NCI-H1436 treated with DMSO at 0.1 percent for 48 hours (cell line): ENCODE results near the gene GFRA4.

Experiments
- DNase-seq: peaks from one replicate; lab custom pipeline; 2025; lab: John Stamatoyannopoulos, UW

The GFRA4 gene

GRCh38 chr20:3652676-3653596 is 10.3 kb downstream of the GFRA4 start:
- DNase-seq: no peak

- no peak for DNase-seq
Observed at GRCh38 chr20:3652221-3652620, 11.0 kb downstream of the GFRA4 start.

GRCh38 chr20:3651204-3651962 is 11.8 kb downstream of the GFRA4 start:
- DNase-seq: no peak

GRCh38 chr20:3648951-3649350 is 14.2 kb downstream of the GFRA4 start:
- no peak for DNase-seq

- no peak for DNase-seq
Observed at GRCh38 chr20:3647473-3647872, 15.7 kb downstream of the GFRA4 start.

- DNase-seq: no peak
Observed at GRCh38 chr20:3646651-3647050, 16.5 kb downstream of the GFRA4 start.

- DNase-seq: no peak
Observed at GRCh38 chr20:3646067-3646440, 17.1 kb downstream of the GFRA4 start.

GRCh38 chr20:3645309-3646066 is 17.7 kb downstream of the GFRA4 start:
- DNase-seq: no peak

- no peak for DNase-seq
Observed at GRCh38 chr20:3640259-3640658, 22.9 kb downstream of the GFRA4 start.

- no peak for DNase-seq
Observed at GRCh38 chr20:3635346-3635745, 27.9 kb downstream of the GFRA4 start.

- DNase-seq: no peak
Observed at GRCh38 chr20:3633913-3634478, 29.2 kb downstream of the GFRA4 start.

- DNase-seq: no peak
Observed at GRCh38 chr20:3632311-3633004, 30.7 kb downstream of the GFRA4 start.

GRCh38 chr20:3631534-3631933 is 31.7 kb downstream of the GFRA4 start:
- DNase-seq: no peak

GRCh38 chr20:3630429-3630828 is 32.8 kb downstream of the GFRA4 start:
- DNase-seq: no peak

- DNase-seq: no peak
Observed at GRCh38 chr20:3629893-3630292, 33.3 kb downstream of the GFRA4 start.

- no peak for DNase-seq
Observed at GRCh38 chr20:3628502-3629314, 34.5 kb downstream of the GFRA4 start.

GRCh38 chr20:3627476-3627875 is 35.7 kb downstream of the GFRA4 start:
- no peak for DNase-seq

GRCh38 chr20:3622406-3622805 is 40.8 kb downstream of the GFRA4 start:
- DNase-seq: no peak

GRCh38 chr20:3621111-3621510 is 42.1 kb downstream of the GFRA4 start:
- DNase-seq: no peak

- no peak for DNase-seq
Observed at GRCh38 chr20:3616250-3616649, 46.9 kb downstream of the GFRA4 start.
